ENCODE measurements around the gene TRIM61. TPM values are rescaled to one million over a fixed set of nuclear protein-coding genes. Genes with fewer than 3 reads are reported as not detected.

The TRIM61 gene
- 0.25 and 0.33 TPM in 2 replicates for total RNA-seq

DNA sequence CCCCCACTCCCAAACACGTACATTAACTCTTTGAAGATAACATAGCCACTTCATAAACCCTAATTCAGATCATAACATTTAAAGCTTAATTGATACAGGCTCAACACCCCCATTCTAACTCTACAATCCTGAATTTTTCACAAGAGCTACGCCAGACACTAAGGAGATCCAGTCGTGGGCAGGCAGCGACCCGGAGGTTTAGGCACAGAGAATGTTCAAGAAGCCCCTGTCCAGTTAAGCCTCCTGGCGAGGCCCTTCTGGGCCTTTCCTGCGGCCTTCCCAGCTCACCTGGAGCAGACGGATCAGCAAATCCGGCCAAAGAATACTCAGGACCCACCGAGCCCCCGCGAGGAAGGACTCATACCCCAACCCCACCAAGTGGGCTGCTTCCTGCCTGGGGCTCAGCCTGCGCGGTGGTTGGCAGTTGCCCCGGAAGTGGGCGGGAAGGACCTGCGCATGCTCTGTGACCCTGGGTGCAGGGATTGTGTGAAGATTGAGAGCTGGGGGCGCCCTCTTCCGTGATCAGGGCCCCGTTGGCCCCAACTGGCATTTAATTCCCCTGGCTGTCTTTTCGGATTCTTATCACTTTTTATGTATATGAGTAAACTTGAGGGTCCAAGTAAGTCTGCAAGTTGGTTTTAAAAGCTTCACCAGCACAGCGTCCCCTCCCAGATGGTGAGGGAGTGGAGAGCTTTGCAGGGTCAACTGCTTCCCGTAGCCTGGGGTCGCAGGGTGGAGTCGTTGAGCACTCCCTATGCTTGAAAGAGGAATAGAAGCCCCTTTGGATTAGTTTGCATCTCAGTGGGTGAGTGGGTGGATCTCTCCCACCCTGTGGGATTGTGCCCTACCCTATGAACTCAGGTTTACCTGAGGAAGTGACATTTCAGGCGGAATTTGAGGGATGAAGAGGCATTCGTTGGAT lies at the start of gene TRIM61:
TRIM61 (minus strand) TSS at position 415 of the 922 bp plus-strand sequence. CDS start 7,655 bp downstream, outside the sequence.

Other genes with a start within 250 kb of the TRIM61 start
- not detected in 2 replicates for gene SMIM31, start 223.5 kb downstream of the TRIM61 start, total RNA-seq
- not detected in 2 replicates for gene APELA, start 100.5 kb downstream of the TRIM61 start, total RNA-seq
- not detected in 2 replicates for gene TRIM60, start 54.3 kb upstream of the TRIM61 start, total RNA-seq
- gene TRIM75, start 76.2 kb upstream of the TRIM61 start, total RNA-seq, result not detected in 2 replicates
- 8.0 and 9.6 TPM in 2 replicates for gene TMEM192, start 135.2 kb upstream of the TRIM61 start, total RNA-seq
- 8.8 and 10.6 TPM in 2 replicates for gene KLHL2, start 229.9 kb upstream of the TRIM61 start, total RNA-seq

All from mesangial cell (primary cell).